ENCODE data around the gene DIPK1C. TPM values are rescaled to one million over a fixed set of nuclear protein-coding genes. Genes with fewer than 3 reads are reported as not detected.

DIPK1C gene
- total RNA-seq, 1 donor from 2014 or later, result not detected

DNA sequence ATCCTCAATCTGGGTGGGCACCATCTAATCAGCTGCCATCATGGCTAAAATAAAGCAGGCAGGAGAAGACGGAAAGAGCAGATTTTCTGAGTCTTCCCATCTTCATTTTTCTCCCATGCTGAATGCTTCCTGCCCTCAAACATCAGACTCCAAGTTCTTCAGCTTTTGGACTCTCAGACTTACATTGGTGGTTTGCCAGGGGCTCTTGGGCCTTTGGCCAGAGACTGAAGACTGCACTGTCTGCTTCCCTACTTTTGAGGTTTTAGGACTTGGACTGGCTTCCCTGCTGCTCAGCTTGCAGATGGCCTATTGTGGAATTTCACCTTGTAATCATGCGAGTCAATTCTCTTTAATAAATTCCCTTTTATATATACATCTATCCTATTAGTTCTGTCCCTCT lies 36.6 kb downstream of the DIPK1C start:
- Mint-ChIP-seq H3K9me3 (no peaks in the 10 kb centered on the region), H3K27ac (no peak overlapping the region), H3K4me3 (no peak overlapping the region), H3K36me3 (ENCODE audit: low read depth) (no peaks in the 10 kb centered on the region), H3K4me1 (ENCODE audit: low read depth) (no peaks in the 10 kb centered on the region), H3K27me3 (ENCODE audit: insufficient read depth) (peaks cover 22% of the 10 kb centered on the region)
- intact Hi-C loops (cut with micrococcal nuclease), result no loop called here
- DNase-seq (ENCODE audit: low spot score), result no peak

DNA sequence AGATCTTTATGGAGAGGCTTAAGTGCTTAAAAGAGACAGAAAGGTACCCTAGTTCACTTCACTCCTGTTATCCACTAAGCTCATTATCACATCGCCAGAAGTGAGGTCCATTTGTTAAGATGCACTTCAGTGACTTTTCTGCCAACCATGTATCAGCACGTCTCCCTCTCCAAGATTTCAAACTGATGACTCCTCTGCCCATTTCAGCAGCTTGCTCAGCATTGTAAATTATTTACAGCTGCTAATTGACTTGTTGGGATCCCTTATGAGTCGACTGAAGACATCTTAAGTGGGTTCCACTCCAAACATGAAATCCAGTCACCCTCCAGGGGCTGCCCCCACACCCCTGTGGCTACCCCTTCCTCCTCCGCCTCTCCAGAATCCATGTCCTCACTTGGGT lies 37.3 kb downstream of the DIPK1C start:
- no peaks in the 10 kb centered on the region for H3K4me1 Mint-ChIP-seq (ENCODE audit: low read depth)
- H3K27me3 Mint-ChIP-seq (ENCODE audit: insufficient read depth), result peaks cover 22% of the 10 kb centered on the region
- H3K9me3 Mint-ChIP-seq, result no peaks in the 10 kb centered on the region
- no peak overlapping the region for H3K4me3 Mint-ChIP-seq
- intact Hi-C loops (cut with micrococcal nuclease), result no loop called here
- no peak overlapping the region for H3K27ac Mint-ChIP-seq
- H3K36me3 Mint-ChIP-seq (ENCODE audit: low read depth), result no peaks in the 10 kb centered on the region
- DNase-seq (ENCODE audit: low spot score), result no peak

DNA sequence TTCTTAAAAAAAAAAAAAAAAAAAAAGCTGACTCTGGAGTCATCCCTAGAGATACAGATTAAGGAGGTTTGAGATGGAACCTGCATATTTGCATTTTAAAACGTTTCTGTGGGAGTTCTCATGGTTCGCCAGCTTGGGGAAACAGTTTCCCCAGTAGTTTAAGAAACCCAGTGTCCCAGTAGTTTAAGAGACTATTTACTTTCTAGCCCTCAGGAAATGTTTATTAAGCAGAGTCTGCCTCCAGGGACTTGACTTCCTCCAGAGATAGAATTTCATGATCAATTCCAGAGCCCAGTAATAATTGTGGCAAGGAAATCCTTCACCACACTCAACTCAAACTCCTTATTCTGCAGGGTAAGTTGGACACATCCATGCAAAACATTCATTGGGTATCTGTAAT lies 39.1 kb downstream of the DIPK1C start:
- Mint-ChIP-seq H3K36me3 (ENCODE audit: low read depth) (no peaks in the 10 kb centered on the region), H3K9me3 (no peaks in the 10 kb centered on the region), H3K27ac (no peak overlapping the region), H3K4me3 (no peak overlapping the region), H3K27me3 (ENCODE audit: insufficient read depth) (peaks cover 21% of the 10 kb centered on the region), H3K4me1 (ENCODE audit: low read depth) (no peaks in the 10 kb centered on the region)
- intact Hi-C loops (cut with micrococcal nuclease), result no loop called here
- no peak for DNase-seq (ENCODE audit: low spot score)

DNA sequence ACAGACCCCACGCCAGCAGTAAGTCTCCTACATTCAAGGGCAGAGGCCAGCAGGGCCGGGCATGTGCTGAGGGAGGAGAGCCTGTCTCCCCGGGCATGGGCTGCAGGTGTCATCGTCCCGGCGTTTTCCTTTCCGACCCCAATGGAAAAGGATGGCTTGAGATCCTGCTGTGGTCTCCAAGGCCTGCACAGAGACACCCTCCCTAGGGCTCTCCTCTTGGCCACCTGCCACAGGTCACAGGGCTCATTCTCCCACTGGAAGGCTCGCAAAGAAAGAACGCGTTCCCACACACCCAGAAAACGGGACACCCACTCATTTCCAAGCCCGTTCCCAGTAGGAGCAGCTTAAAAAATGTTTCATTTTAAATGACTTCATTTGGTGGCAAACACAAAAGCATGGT lies 41.0 kb downstream of the DIPK1C start:
- Mint-ChIP-seq H3K4me3 (no peak overlapping the region), H3K27me3 (ENCODE audit: insufficient read depth) (peaks cover 23% of the 10 kb centered on the region), H3K27ac (no peak overlapping the region), H3K4me1 (ENCODE audit: low read depth) (peaks cover 7% of the 10 kb centered on the region), H3K9me3 (no peaks in the 10 kb centered on the region), H3K36me3 (ENCODE audit: low read depth) (no peaks in the 10 kb centered on the region)
- no peak for DNase-seq (ENCODE audit: low spot score)
- intact Hi-C loops (cut with micrococcal nuclease), result no loop called here

DNA sequence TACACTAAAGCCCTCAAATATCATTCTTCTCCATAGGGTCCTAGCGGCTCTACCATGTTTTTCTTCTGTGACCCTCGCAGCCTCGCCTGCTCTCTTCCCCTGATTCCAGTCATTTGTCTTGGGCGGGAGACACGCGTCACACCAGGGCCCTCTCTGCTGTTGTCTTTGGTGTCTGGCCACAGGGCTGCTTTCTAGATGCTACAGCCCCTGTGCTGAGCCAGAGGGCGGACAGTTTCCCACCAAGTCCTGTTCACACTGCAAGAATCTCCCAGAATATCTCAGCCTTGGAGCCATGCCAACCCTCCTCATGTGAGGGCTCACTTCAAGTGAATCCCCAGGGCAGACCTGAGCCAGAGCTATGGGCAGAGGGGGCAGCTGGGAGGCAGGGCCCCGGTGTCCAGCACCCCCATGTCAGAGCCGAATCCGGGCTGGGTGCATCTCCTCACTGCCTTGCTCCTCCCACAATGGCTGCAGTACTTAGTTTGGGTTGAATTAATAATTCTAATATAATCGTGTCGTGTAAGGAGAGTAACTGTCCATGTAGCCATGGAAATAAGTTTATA lies 42.1 kb downstream of the DIPK1C start:
- intact Hi-C loops (cut with micrococcal nuclease), result no loop called here

DNA sequence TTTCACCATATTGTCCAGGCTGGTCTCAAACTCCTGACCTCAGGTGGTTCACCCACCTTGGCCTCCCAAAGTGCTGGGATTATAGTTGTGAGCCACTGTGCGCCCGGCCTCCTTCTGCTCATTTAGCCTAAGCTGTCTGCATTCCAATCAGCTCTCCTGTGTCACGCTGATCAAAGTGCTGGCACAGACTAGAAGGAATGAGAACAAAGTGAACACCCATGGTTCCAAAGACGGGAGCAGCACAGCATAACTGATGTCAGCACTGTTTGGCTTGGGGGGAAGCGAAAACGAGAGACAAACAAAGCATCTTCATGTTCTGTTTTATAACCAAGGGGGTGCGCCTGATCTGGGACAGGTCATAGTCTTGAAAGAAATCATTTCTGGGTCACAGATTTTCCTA lies 43.3 kb downstream of the DIPK1C start:
- H3K27ac Mint-ChIP-seq, result no peak overlapping the region
- peaks cover 11% of the 10 kb centered on the region for H3K4me1 Mint-ChIP-seq (ENCODE audit: low read depth)
- intact Hi-C loops (cut with micrococcal nuclease), result no loop called here
- peaks cover 8% of the 10 kb centered on the region for H3K27me3 Mint-ChIP-seq (ENCODE audit: insufficient read depth)
- H3K36me3 Mint-ChIP-seq (ENCODE audit: low read depth), result peaks cover 1% of the 10 kb centered on the region
- no peaks in the 10 kb centered on the region for H3K9me3 Mint-ChIP-seq
- H3K4me3 Mint-ChIP-seq, result no peak overlapping the region
- no peak for DNase-seq (ENCODE audit: low spot score)

More for the DNA sequence above, 42.1 kb downstream of the DIPK1C start:
- peaks cover 8% of the 10 kb centered on the region for H3K4me1 Mint-ChIP-seq (ENCODE audit: low read depth)
- no peaks in the 10 kb centered on the region for H3K36me3 Mint-ChIP-seq (ENCODE audit: low read depth)
- H3K9me3 Mint-ChIP-seq, result no peaks in the 10 kb centered on the region
- no peak overlapping the region for H3K4me3 Mint-ChIP-seq
- H3K27ac Mint-ChIP-seq, result no peak overlapping the region
- no peak for DNase-seq (ENCODE audit: low spot score)
- H3K27me3 Mint-ChIP-seq (ENCODE audit: insufficient read depth), result peaks cover 20% of the 10 kb centered on the region

DNA sequence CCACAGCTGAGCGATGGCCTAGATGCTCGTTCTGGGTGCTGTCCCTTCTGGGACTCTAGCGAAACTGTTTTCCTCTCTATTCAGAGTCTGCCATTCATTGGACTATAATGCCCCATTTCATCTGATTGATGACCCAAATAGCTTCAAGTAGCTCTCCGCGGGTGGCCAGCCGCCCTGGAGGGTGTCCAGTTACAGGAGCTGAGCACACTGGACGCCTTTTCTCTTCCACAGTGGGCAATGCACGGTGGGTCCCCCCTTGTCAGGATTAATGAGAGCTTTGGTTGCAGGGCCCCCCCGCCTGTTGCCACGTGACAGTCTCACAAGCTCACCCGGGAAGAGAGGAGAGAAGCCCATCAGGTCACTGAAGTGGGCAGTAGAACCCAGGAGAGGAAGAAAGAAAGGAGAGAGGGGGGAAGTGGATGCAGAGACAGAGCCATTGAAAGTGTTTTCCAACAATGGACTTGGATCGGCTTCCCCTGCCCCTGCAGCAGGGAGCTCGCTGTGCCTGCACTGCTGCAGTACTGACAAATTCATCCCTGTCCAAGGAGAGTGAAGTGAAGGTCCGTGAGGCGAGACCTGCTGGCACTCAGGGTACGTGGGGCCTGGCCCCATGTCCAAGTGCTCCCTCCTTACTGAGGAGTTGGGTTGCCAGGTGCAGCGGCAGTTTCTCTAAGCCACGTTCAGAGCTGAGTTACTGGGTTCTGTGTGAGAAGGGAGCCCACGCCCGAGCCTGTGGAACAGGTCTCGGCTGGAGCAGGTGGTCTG lies 44.8 kb downstream of the DIPK1C start:
- no peak for DNase-seq (ENCODE audit: low spot score)
- Mint-ChIP-seq H3K4me3 (no peak overlapping the region), H3K36me3 (ENCODE audit: low read depth) (peaks cover 2% of the 10 kb centered on the region), H3K9me3 (no peaks in the 10 kb centered on the region), H3K27me3 (ENCODE audit: insufficient read depth) (peaks cover 7% of the 10 kb centered on the region), H3K27ac (no peak overlapping the region), H3K4me1 (ENCODE audit: low read depth) (peaks cover 26% of the 10 kb centered on the region)
- intact Hi-C loops (cut with micrococcal nuclease), result no loop called here

DNA sequence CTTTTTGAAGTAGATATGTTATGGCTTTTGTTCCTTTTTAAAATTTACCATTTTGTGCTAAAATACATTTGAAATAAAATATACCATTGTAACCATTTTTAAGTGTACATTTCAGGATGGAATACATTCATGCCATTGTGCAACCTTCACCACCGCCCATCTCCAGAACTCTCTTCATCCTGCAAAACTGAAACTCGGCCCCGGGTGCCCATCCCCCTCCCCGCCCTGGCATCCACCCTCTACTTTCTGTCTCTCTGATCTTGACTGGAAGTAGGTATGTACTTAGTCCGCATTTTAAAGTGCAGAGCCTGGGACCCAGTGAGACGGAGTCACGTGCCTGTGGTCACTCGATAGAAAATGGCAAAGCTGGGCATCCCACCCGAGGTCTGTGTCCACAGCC lies 45.6 kb downstream of the DIPK1C start:
- Mint-ChIP-seq H3K4me3 (no peak overlapping the region), H3K9me3 (no peaks in the 10 kb centered on the region), H3K4me1 (ENCODE audit: low read depth) (peaks cover 28% of the 10 kb centered on the region), H3K27ac (no peak overlapping the region), H3K27me3 (ENCODE audit: insufficient read depth) (peaks cover 2% of the 10 kb centered on the region), H3K36me3 (ENCODE audit: low read depth) (peaks cover 2% of the 10 kb centered on the region)
- DNase-seq (ENCODE audit: low spot score), result peak; percentile 19
- intact Hi-C loops (cut with micrococcal nuclease), result no loop called here

DNA sequence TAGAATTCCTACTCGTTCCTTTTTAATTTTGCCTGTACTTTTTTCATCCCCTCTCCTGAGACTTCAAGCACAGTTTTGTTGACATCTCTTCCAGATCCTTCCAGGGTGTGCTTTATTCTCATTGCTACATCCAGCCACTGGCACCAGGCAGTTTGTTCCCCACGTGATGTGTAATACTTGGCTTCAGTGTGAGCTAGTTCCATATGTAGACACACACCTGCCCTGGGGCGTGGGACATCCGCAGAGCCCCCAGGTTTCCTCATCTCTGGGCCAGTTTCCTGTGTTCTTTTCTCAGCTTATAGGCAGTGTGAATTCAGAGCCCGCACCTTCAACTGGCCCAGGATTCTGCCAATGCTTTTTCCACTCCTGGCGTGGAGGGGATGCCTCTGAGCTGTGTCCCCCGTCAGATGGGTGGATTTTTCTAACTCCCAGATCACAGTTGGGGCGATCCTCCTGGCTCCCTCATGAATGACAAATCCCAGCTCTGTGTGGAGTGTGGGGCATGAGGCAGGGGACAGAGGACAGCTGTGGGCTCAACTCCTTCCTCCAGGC lies 46.6 kb downstream of the DIPK1C start:
- Mint-ChIP-seq H3K27ac (no peak overlapping the region), H3K4me1 (ENCODE audit: low read depth) (peaks cover 28% of the 10 kb centered on the region), H3K27me3 (ENCODE audit: insufficient read depth) (peaks cover 2% of the 10 kb centered on the region)

DNA sequence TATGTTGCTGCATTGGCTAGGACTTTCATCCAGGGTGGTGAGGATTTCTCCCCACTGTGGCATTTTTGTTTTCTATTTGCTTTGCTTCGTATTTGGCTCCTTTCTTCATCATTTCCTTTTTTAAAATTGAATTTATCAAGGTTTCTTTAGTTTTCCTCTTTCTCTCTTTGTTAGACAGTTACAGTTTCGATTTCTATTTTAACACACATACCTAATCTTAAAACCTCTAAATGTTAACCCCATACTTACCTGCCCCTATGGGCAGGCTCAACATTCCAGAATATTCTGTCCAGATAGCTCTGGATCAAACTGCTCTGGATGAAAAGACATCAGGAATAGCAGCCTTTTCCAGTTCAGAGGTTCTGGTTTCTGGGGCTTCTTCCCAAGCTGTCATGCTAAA lies 49.2 kb downstream of the DIPK1C start:
- no peak for DNase-seq (ENCODE audit: low spot score)
- peaks cover 28% of the 10 kb centered on the region for H3K4me1 Mint-ChIP-seq (ENCODE audit: low read depth)
- H3K9me3 Mint-ChIP-seq, result peaks cover 3% of the 10 kb centered on the region
- peak overlapping the region; percentile 73 for H3K27ac Mint-ChIP-seq
- H3K27me3 Mint-ChIP-seq (ENCODE audit: insufficient read depth), result peaks cover 4% of the 10 kb centered on the region
- H3K4me3 Mint-ChIP-seq, result peak overlapping the region; percentile 64
- H3K36me3 Mint-ChIP-seq (ENCODE audit: low read depth), result peaks cover 2% of the 10 kb centered on the region
- intact Hi-C loops (cut with micrococcal nuclease), result no loop called here

More for the DNA sequence above, 46.6 kb downstream of the DIPK1C start:
- intact Hi-C loops (cut with micrococcal nuclease), result no loop called here
- Mint-ChIP-seq H3K4me3 (no peak overlapping the region), H3K36me3 (ENCODE audit: low read depth) (peaks cover 2% of the 10 kb centered on the region), H3K9me3 (no peaks in the 10 kb centered on the region)
- no peak for DNase-seq (ENCODE audit: low spot score)

DNA sequence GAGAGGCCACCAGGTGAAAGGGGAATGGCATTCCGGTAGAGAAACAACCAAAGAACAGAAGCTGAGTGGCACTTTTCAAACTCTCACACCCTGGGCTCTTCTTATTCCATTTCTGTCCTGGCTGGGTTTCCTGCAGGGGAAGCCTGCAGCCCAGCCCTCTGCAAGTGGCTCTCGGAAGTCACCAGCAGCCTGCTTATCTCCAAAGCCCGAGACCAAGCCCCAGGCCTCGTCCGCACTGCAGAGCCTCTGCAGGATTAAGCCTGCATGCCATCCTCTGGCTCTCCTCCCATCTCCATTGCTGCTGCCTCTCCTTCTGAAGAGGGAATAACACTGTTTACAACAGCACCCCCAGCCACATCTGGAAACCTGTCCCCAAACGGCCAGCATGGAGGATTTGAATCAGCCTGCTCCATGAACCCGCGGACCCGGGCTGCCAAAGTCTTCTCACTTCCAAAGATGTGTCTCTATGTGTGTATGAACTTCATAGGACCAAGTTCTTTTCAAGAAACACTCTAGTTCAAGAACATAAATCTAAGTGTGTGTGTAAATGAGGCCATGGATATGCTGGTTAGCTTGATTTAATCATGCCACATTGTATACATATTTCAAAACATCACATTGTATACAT lies 54.2 kb downstream of the DIPK1C start:
- Mint-ChIP-seq H3K4me3 (no peak overlapping the region), H3K36me3 (ENCODE audit: low read depth) (no peaks in the 10 kb centered on the region), H3K27ac (no peak overlapping the region), H3K27me3 (ENCODE audit: insufficient read depth) (peaks cover 9% of the 10 kb centered on the region), H3K9me3 (peaks cover 3% of the 10 kb centered on the region), H3K4me1 (ENCODE audit: low read depth) (peaks cover 12% of the 10 kb centered on the region)
- intact Hi-C loops (cut with micrococcal nuclease), result no loop called here
- DNase-seq (ENCODE audit: low spot score), result no peak

DNA sequence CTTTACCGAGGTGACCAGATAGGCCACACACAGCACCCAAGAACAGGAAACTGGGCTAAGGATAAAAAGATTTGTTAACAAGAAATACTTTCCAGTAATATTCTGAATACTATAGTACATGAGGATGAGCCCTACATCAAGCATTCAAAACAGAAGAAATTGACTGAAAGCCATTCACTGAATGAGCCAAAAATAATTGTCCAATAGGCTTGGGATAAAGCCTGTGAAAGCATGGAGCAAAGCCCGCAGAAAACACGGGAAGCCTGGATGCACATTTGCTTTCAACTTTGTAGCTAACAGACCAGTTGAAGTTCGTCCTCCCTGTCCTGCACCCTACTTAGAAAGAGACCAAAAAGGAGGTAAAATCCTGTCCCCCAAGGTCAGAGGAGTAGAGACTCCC lies 56.3 kb downstream of the DIPK1C start:
- intact Hi-C loops (cut with micrococcal nuclease), result no loop called here
- peaks cover 5% of the 10 kb centered on the region for H3K4me1 Mint-ChIP-seq (ENCODE audit: low read depth)
- peaks cover 13% of the 10 kb centered on the region for H3K27me3 Mint-ChIP-seq (ENCODE audit: insufficient read depth)
- no peak overlapping the region for H3K4me3 Mint-ChIP-seq
- peaks cover 3% of the 10 kb centered on the region for H3K9me3 Mint-ChIP-seq
- no peaks in the 10 kb centered on the region for H3K36me3 Mint-ChIP-seq (ENCODE audit: low read depth)
- DNase-seq (ENCODE audit: low spot score), result no peak
- no peak overlapping the region for H3K27ac Mint-ChIP-seq
